IMR-90 (cell line): ENCODE results near the gene SRRM4.

Experiments
- ELK1 ChIP-seq: fragments of 150-350 bp; IDR thresholded peaks from 2 replicates; pipeline ENCODE4 v1.6.1; 2016; ENCODE audit warnings: low read depth, mild to moderate bottlenecking, low read length, moderate library complexity, borderline replicate concordance
- POLR2A ChIP-seq: IDR thresholded peaks from 2 replicates; pipeline ENCODE4 v1.6.1; 2012; ENCODE audit warnings: mild to moderate bottlenecking, low read depth, low read length
- RAD21 ChIP-seq: IDR thresholded peaks from 2 replicates; pipeline ENCODE4 v1.6.1; 2012; ENCODE audit warnings: low read length, improper control_type of control experiment
- RFX5 ChIP-seq: IDR thresholded peaks from 2 replicates; pipeline ENCODE4 v1.8.0; 2012; ENCODE audit warnings: low read depth, mild to moderate bottlenecking, low read length, moderate library complexity
- TF ChIP-seq, protein P1 (sequence below): conservative IDR thresholded peaks from 2 replicates; pipeline ENCODE4 v1.5.1; 2012; ENCODE audit warnings: mild to moderate bottlenecking, low read depth, low read length, improper control_type of control experiment
- TF ChIP-seq, protein P2 (sequence below): fragments of 150-350 bp; IDR thresholded peaks from 2 replicates; pipeline ENCODE4 v1.6.1; 2017; ENCODE audit warnings: mild to moderate bottlenecking, antibody characterized with exemption, low read length, low read depth

DNA sequence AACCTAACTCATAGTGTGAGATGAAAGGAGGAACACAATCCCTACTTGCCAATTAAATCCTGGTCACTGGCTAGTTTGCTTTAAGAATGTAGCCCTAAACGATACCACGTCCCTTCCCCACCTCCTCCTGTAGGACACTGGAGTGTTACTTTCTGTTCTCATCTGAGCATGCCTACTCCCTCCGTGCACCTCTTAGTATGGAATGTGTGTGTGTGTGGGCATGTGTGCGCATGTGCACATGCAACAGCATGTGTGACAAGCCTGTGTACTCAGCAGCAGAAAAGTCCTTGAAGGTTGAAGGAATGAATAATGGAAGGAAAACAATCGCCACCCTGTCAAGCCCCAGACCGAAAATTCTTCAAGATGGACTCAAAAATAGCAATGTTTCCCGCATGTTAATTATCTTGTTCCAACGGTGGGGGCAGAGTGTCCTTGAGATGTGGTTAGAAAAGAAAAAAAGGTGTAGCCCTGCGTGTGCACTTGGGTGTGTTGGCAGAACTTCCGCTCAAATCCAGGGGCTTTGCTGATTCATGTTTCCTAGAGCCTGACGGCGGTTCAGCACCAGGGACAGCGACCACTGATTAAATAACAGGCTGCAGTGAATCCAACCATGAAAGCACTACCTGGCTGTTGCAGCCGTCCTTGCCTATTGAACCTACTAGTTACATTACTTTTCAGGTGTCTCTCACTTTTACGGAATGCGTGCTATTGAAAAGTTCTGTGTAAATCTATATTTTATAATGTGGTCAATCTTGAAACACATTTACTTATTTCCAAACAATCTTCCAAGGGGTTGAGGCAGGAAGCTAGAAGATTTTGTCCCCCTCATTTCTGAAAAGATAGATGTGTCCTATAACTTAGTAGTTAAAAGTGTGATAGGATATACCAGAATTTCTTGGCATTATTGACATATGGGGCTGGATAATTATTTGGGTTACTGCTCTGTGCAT lies 79.8 kb downstream of the SRRM4 start:
- no peak for TF ChIP-seq RAD21
- no peak for TF ChIP-seq POLR2A
- TF ChIP-seq, protein P1, sequence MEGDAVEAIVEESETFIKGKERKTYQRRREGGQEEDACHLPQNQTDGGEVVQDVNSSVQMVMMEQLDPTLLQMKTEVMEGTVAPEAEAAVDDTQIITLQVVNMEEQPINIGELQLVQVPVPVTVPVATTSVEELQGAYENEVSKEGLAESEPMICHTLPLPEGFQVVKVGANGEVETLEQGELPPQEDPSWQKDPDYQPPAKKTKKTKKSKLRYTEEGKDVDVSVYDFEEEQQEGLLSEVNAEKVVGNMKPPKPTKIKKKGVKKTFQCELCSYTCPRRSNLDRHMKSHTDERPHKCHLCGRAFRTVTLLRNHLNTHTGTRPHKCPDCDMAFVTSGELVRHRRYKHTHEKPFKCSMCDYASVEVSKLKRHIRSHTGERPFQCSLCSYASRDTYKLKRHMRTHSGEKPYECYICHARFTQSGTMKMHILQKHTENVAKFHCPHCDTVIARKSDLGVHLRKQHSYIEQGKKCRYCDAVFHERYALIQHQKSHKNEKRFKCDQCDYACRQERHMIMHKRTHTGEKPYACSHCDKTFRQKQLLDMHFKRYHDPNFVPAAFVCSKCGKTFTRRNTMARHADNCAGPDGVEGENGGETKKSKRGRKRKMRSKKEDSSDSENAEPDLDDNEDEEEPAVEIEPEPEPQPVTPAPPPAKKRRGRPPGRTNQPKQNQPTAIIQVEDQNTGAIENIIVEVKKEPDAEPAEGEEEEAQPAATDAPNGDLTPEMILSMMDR: no peak
- TF ChIP-seq, protein P2, sequence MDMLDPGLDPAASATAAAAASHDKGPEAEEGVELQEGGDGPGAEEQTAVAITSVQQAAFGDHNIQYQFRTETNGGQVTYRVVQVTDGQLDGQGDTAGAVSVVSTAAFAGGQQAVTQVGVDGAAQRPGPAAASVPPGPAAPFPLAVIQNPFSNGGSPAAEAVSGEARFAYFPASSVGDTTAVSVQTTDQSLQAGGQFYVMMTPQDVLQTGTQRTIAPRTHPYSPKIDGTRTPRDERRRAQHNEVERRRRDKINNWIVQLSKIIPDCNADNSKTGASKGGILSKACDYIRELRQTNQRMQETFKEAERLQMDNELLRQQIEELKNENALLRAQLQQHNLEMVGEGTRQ: no peak
- TF ChIP-seq ELK1: no peak
- TF ChIP-seq RFX5: no peak
